Fibroblast of mammary gland (primary cell): ENCODE results near the gene MBOAT7.
A peak's percentile ranks its signal among the peaks of the same experiment; 100 is the strongest.

Source experiments
- DNase-seq: peaks from one replicate; pipeline ENCODE4 v3.0.0-alpha.2; 2010; ENCODE audit warnings: low read depth
- H3K4me3 ChIP-seq: 2 replicates; pipeline ENCODE4 v1.5.1; 2011; ENCODE audit warnings: low read depth, mild to moderate bottlenecking, low read length, moderate library complexity; ENCODE audit not compliant: control insufficient read depth
- TF ChIP-seq, protein P1 (sequence below): conservative IDR thresholded peaks from 2 replicates; pipeline ENCODE4 v1.5.1; 2011; ENCODE audit warnings: low read depth, low read length, inconsistent platforms; ENCODE audit not compliant: control insufficient read depth, insufficient read depth

MBOAT7 gene

DNA sequence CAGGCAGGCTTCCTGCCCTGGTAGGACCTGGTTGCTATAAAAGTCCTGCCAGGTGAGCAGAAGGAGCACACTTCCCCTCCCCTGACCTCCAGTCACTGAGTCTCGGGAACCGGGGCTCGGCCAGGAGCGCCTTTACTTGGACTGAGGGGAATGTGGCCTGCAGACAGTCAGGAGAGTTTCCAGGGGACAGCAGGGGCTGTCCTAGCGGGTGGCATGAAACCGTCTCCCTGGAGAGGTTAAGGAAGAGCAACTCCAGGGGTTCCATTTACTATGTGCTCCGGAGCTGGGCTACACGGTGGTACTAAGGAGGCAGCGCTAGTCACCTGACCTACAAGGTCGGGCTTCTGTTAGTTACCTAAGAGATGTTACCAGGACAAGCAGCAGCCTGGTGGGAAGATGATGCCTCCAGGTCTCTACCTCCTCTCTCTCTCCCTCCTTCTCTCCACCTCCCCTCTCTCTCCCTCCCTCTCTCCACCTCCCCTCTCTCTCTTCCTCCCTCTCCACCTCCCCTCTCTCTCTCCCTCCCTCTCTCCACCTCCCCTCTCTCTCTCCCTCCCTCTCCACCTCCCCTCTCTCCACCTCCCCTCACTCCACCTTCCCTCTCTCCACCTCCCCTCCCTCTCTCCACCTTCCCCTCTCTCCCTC is 55.9 kb downstream of the MBOAT7 start:
- H3K4me3 ChIP-seq, result no peak overlapping the region
- peak; percentile 36 for DNase-seq
- TF ChIP-seq, protein P1, sequence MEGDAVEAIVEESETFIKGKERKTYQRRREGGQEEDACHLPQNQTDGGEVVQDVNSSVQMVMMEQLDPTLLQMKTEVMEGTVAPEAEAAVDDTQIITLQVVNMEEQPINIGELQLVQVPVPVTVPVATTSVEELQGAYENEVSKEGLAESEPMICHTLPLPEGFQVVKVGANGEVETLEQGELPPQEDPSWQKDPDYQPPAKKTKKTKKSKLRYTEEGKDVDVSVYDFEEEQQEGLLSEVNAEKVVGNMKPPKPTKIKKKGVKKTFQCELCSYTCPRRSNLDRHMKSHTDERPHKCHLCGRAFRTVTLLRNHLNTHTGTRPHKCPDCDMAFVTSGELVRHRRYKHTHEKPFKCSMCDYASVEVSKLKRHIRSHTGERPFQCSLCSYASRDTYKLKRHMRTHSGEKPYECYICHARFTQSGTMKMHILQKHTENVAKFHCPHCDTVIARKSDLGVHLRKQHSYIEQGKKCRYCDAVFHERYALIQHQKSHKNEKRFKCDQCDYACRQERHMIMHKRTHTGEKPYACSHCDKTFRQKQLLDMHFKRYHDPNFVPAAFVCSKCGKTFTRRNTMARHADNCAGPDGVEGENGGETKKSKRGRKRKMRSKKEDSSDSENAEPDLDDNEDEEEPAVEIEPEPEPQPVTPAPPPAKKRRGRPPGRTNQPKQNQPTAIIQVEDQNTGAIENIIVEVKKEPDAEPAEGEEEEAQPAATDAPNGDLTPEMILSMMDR, result no peak

DNA sequence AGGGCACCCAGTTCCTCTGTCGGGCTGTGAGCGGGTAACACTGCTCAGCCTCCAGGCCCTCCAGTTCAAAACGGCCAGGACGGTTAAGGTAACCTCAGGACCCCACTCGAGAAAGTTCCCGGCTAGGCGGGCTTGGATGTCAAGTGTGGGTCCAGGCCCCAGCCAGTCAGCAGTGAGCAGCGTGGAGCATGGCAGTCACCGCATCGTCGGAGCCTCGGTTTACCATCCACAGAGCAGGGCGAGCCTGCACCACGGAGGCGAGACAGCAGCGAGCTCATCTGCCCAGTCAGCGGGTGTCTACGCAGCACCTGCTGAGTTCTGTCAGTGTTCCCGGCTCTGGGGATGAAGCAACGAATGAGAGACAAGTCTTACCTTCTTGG is 59.8 kb downstream of the MBOAT7 start:
- TF ChIP-seq, protein P1, result no peak
- no peak for DNase-seq
- no peak overlapping the region for H3K4me3 ChIP-seq

DNA sequence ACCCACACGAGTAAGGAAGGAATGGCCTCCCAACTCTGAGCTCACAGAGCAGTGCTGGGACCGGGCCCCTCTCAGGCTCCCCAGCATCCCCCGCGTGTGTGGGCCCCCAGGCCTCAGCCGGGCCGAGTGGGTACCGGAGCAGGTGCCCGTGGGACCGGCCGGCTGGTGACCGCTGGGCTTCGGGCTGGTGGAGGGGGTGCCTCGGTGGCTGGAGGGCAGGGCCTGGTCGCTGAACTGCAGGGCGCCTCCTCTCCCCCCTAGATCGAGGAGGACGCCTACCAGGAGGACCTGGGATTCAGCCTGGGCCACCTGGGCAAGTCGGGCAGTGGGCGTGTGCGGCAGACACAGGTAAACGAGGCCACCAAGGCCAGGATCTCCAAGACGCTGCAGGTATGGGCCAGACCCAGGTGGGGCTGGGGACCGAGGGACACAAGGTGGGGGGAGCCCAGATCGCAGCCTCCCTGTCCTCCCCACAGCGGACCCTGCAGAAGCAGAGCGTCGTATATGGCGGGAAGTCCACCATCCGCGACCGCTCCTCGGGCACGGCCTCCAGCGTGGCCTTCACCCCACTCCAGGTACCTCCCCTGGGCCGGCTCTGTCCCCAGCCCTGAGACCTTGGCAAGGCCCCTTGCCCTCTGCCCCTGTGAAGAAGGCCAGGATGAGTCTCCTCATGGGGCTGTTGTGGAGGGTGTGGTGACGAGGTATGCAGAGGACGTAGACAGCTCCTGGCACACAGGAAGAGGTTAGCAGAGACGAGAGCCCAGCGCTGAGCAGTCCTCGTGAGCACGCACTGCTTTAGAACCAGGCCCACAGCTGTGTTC is 60.4 kb downstream of the MBOAT7 start:
- TF ChIP-seq, protein P1, result no peak
- H3K4me3 ChIP-seq, result no peak overlapping the region
- DNase-seq, result no peak

GRCh38 chr19:54128441-54128725 is 61.0 kb downstream of the MBOAT7 start:
- TF ChIP-seq, protein P1, result no peak
- DNase-seq, result no peak
- H3K4me3 ChIP-seq, result no peak overlapping the region

- TF ChIP-seq, protein P1, result no peak
- no peak overlapping the region for H3K4me3 ChIP-seq
- no peak for DNase-seq
These were observed 61.5 kb downstream of the MBOAT7 start for GRCh38 chr19:54127688-54128440.

- no peak for DNase-seq
- no peak overlapping the region for H3K4me3 ChIP-seq
- TF ChIP-seq, protein P1, result no peak
These were observed 63.7 kb downstream of the MBOAT7 start for GRCh38 chr19:54125713-54126112.
